Neuronal stem cell (in vitro differentiated cells): ENCODE measurements around the gene ARHGEF33.

ENCODE experiments used
- DNase-seq: peaks from one replicate; pipeline ENCODE4 v3.0.0-alpha.2; 2013; ENCODE audit warnings: low spot score
- H2AFZ ChIP-seq: one replicate; pipeline ENCODE4 v1.6.1; 2013; ENCODE audit warnings: mild to moderate bottlenecking, low read length, inconsistent platforms
- H2AK5ac ChIP-seq: 2 replicates; pipeline ENCODE4 v1.6.1; 2013; ENCODE audit warnings: low read depth, mild to moderate bottlenecking, inconsistent platforms, low read length, moderate library complexity, mixed read lengths
- H2BK120ac ChIP-seq: 2 replicates; pipeline ENCODE4 v1.6.1; 2013; ENCODE audit warnings: low read depth, mild to moderate bottlenecking, inconsistent platforms, low read length, moderate library complexity, mixed read lengths
- H2BK12ac ChIP-seq: one replicate; pipeline ENCODE4 v1.6.1; 2013; ENCODE audit warnings: low read length, inconsistent platforms
- H2BK15ac ChIP-seq: 2 replicates; pipeline ENCODE4 v1.6.1; 2013; ENCODE audit warnings: mild to moderate bottlenecking, low read length, inconsistent platforms, mixed read lengths
- H2BK5ac ChIP-seq: one replicate; pipeline ENCODE4 v1.6.1; 2013; ENCODE audit warnings: inconsistent platforms, mild to moderate bottlenecking, low read length, moderate library complexity
- H3K14ac ChIP-seq: one replicate; pipeline ENCODE4 v1.6.1; 2013; ENCODE audit warnings: low read length, inconsistent platforms
- H3K18ac ChIP-seq: 2 replicates; pipeline ENCODE4 v1.6.1; 2013; ENCODE audit warnings: low read length, inconsistent platforms
- H3K23ac ChIP-seq: 2 replicates; pipeline ENCODE4 v1.6.1; 2013; ENCODE audit warnings: low read depth, mild to moderate bottlenecking, mixed read lengths, low read length, inconsistent platforms; ENCODE audit not compliant: poor library complexity
- H3K27ac ChIP-seq: replicated peaks from 3 replicates; pipeline ENCODE4 v1.5.1; 2013; ENCODE audit warnings: low read length, inconsistent platforms
- H3K27me3 ChIP-seq, 3 experiments: 2 replicates each; pipeline ENCODE4 v1.6.1; 2013; ENCODE audit warnings: low read length in 3 of 3, mild to moderate bottlenecking in 2 of 3, inconsistent platforms in 1 of 3, low read depth in 1 of 3, mixed read lengths in 1 of 3, moderate library complexity in 1 of 3; ENCODE audit not compliant: control insufficient read depth in 3 of 3, insufficient read depth in 3 of 3
- H3K36me3 ChIP-seq, 2 donors: replicated peaks in 1 of 2; 2 replicates each; pipeline ENCODE4 v1.6.1; 2013; ENCODE audit warnings: low read length in 2 of 2; ENCODE audit not compliant: control insufficient read depth in 2 of 2, insufficient read depth in 2 of 2
- H3K4ac ChIP-seq: 2 replicates; pipeline ENCODE4 v1.6.1; 2013; ENCODE audit warnings: inconsistent platforms, mild to moderate bottlenecking, low read length, moderate library complexity
- H3K4me1 ChIP-seq, 2 donors: 1 replicate in 1 of 2; 2 replicates in 1 of 2; pipeline ENCODE4 v1.6.1; 2013; ENCODE audit warnings: low read length in 2 of 2, low read depth in 1 of 2; ENCODE audit not compliant: control insufficient read depth in 2 of 2, insufficient read depth in 1 of 2
- H3K4me2 ChIP-seq: one replicate; pipeline ENCODE4 v1.6.1; 2013; ENCODE audit warnings: mild to moderate bottlenecking, low read length, inconsistent platforms; ENCODE audit not compliant: insufficient read depth, poor library complexity, severe bottlenecking
- H3K4me3 ChIP-seq, 2 donors: 2 replicates each; pipeline ENCODE4 v1.5.1; 2013; ENCODE audit warnings: low read length in 2 of 2, mild to moderate bottlenecking in 2 of 2, inconsistent platforms in 1 of 2, moderate library complexity in 1 of 2
- H3K79me1 ChIP-seq: one replicate; pipeline ENCODE4 v1.6.1; 2013; ENCODE audit warnings: low read depth, mild to moderate bottlenecking, inconsistent platforms, low read length, moderate library complexity
- H3K9ac ChIP-seq: one replicate; pipeline ENCODE4 v1.6.1; 2013; ENCODE audit warnings: mild to moderate bottlenecking, low read depth, low read length, inconsistent platforms; ENCODE audit not compliant: poor library complexity
- H3K9me3 ChIP-seq, 2 donors: replicated peaks in 1 of 2; 2 replicates each; pipeline versions ENCODE3 to v1.6.1; 2013; ENCODE audit warnings: low read length in 2 of 2, mild to moderate bottlenecking in 2 of 2, inconsistent platforms in 1 of 2, low read depth in 1 of 2, mixed read lengths in 1 of 2, moderate library complexity in 1 of 2; ENCODE audit not compliant: control insufficient read depth in 2 of 2, insufficient read depth in 1 of 2
- H4K8ac ChIP-seq: one replicate; pipeline ENCODE4 v1.6.1; 2013; ENCODE audit warnings: low read depth, mild to moderate bottlenecking, inconsistent platforms, low read length, moderate library complexity
- H4K91ac ChIP-seq: one replicate; pipeline ENCODE4 v1.6.1; 2013; ENCODE audit warnings: low read length, low read depth, mild to moderate bottlenecking, inconsistent platforms; ENCODE audit not compliant: poor library complexity
- WGBS, 2 donors: extraction: QIAGEN DNeasy Blood & Tissue Kit; methylation state at CpG; one replicate each; pipeline ENCODE4 v1.1.7; 2013; ENCODE audit warnings: missing lambda C conversion rate in 2 of 2, mixed read lengths in 1 of 2; ENCODE audit not compliant: insufficient read length in 2 of 2, insufficient replicate concordance in 1 of 2; ENCODE audit errors: extremely low coverage in 2 of 2; 5-methylcytosine and 5-hydroxymethylcytosine counted together

Gene ARHGEF33

GRCh38 chr2:38997781-38998180 is 108.1 kb downstream of the ARHGEF33 start:
- H3K36me3 ChIP-seq = peaks cover 9 to 96% of the 10 kb centered on the region in 2 donors
- no peak overlapping the region for H2BK12ac ChIP-seq

GRCh38 chr2:39000552-39000951 is 110.9 kb downstream of the ARHGEF33 start:
- WGBS, 2 donors = no CpG with 5 or more reads among the region's 2 CpGs

More at GRCh38 chr2:38997781-38998180, 108.1 kb downstream of the ARHGEF33 start:
- Histone ChIP-seq H3K79me1 (no peaks in the 10 kb centered on the region), H3K4me1 (no peaks in the 10 kb centered on the region), H3K4me3 (no peak overlapping the region), H3K4me2 (no peak overlapping the region), H4K91ac (no peak overlapping the region), H2BK15ac (no peak overlapping the region), H3K9me3 (no peaks in the 10 kb centered on the region), H2BK120ac (no peak overlapping the region), H3K9ac (no peak overlapping the region), H3K14ac (no peak overlapping the region), H3K27me3 (no peaks in the 10 kb centered on the region), H2BK5ac (no peak overlapping the region), H3K23ac (no peak overlapping the region), H3K27ac (no peak overlapping the region), H3K18ac (no peak overlapping the region), H4K8ac (no peak overlapping the region), H2AFZ (no peak overlapping the region), H3K4ac (no peak overlapping the region), H2AK5ac (no peak overlapping the region)
- no peak for DNase-seq
- WGBS, 2 donors = no CpG with 5 or more reads among the region's 4 CpGs

GRCh38 chr2:39007875-39008504 is 118.3 kb downstream of the ARHGEF33 start:
- H2BK5ac ChIP-seq = no peak overlapping the region
- no peak overlapping the region for H3K4me3 ChIP-seq
- no peaks in the 10 kb centered on the region for H3K4me1 ChIP-seq
- H3K4ac ChIP-seq = no peak overlapping the region
- no CpG with 5 or more reads among the region's 5 CpGs for WGBS, 2 donors
- H3K18ac ChIP-seq = no peak overlapping the region
- H3K9ac ChIP-seq = no peak overlapping the region
- no peak overlapping the region for H2BK120ac ChIP-seq
- no peak overlapping the region for H2BK12ac ChIP-seq
- no peak overlapping the region for H2AK5ac ChIP-seq
- DNase-seq = no peak
- H3K9me3 ChIP-seq = no peaks in the 10 kb centered on the region
- no peak overlapping the region for H3K27ac ChIP-seq
- no peak overlapping the region for H4K91ac ChIP-seq
- H3K4me2 ChIP-seq = no peak overlapping the region
- peaks cover 5 to 94% of the 10 kb centered on the region in 2 donors for H3K36me3 ChIP-seq
- no peaks in the 10 kb centered on the region for H3K27me3 ChIP-seq
- H3K23ac ChIP-seq = no peak overlapping the region
- H3K79me1 ChIP-seq = no peaks in the 10 kb centered on the region
- H4K8ac ChIP-seq = no peak overlapping the region
- no peak overlapping the region for H2AFZ ChIP-seq
- no peak overlapping the region for H2BK15ac ChIP-seq
- no peak overlapping the region for H3K14ac ChIP-seq

More at GRCh38 chr2:39000552-39000951, 110.9 kb downstream of the ARHGEF33 start:
- Histone ChIP-seq H3K4me3 (no peak overlapping the region), H4K91ac (no peak overlapping the region), H3K79me1 (no peaks in the 10 kb centered on the region), H2BK15ac (no peak overlapping the region), H3K14ac (no peak overlapping the region), H2BK5ac (no peak overlapping the region), H2BK120ac (no peak overlapping the region), H3K9me3 (no peaks in the 10 kb centered on the region), H3K18ac (no peak overlapping the region), H3K23ac (no peak overlapping the region), H3K9ac (no peak overlapping the region), H3K36me3 (peaks cover 6 to 93% of the 10 kb centered on the region in 2 donors), H2AK5ac (no peak overlapping the region), H3K4me1 (no peaks in the 10 kb centered on the region), H3K27me3 (no peaks in the 10 kb centered on the region), H3K4ac (no peak overlapping the region), H2BK12ac (no peak overlapping the region), H2AFZ (no peak overlapping the region), H3K27ac (no peak overlapping the region), H3K4me2 (no peak overlapping the region), H4K8ac (no peak overlapping the region)
- no peak for DNase-seq

GRCh38 chr2:39008665-39009064 is 119.0 kb downstream of the ARHGEF33 start:
- no peak for DNase-seq
- Histone ChIP-seq H3K4me2 (no peak overlapping the region), H3K9me3 (no peaks in the 10 kb centered on the region)

More at GRCh38 chr2:39008665-39009064, 119.0 kb downstream of the ARHGEF33 start:
- H4K8ac ChIP-seq = no peak overlapping the region
- no peak overlapping the region for H3K27ac ChIP-seq
- peaks cover 6 to 94% of the 10 kb centered on the region in 2 donors for H3K36me3 ChIP-seq
- no peak overlapping the region for H2BK120ac ChIP-seq
- no peak overlapping the region for H3K23ac ChIP-seq
- H4K91ac ChIP-seq = no peak overlapping the region
- H3K4me1 ChIP-seq = no peaks in the 10 kb centered on the region
- H2AFZ ChIP-seq = no peak overlapping the region
- H2BK15ac ChIP-seq = no peak overlapping the region
- no peak overlapping the region for H3K9ac ChIP-seq
- no peak overlapping the region for H2BK12ac ChIP-seq
- no peak overlapping the region for H3K4ac ChIP-seq
- no peak overlapping the region for H3K14ac ChIP-seq
- no peak overlapping the region for H3K4me3 ChIP-seq
- H3K18ac ChIP-seq = no peak overlapping the region
- H3K27me3 ChIP-seq = no peaks in the 10 kb centered on the region
- no peaks in the 10 kb centered on the region for H3K79me1 ChIP-seq
- no peak overlapping the region for H2BK5ac ChIP-seq
- WGBS, 2 donors = no CpG with 5 or more reads among the region's 1 CpG
- H2AK5ac ChIP-seq = no peak overlapping the region
